ENCODE data around the gene ABCF2. TPM values are rescaled to one million over a fixed set of nuclear protein-coding genes. Genes with fewer than 3 reads are reported as not detected.

Gene ABCF2
- polyA plus RNA-seq, 1 of the 3 experiments (the other 2 are of a cell fraction): 75.4 TPM

- TF ChIP-seq REST (IDR thresholded peaks at IDR 0.05; ENCODE audit: low read depth, low read length) (no peak), SMC3 (IDR thresholded peaks at IDR 0.05; ENCODE audit: low read depth, low read length) (peak; percentile 61), GATA2 (CRISPR knock-in tag; IDR thresholded peaks at IDR 0.05) (peak; percentile 41; the same call in 1 of the 2 replicates), TAF1 (IDR thresholded peaks at IDR 0.05; ENCODE audit: borderline replicate concordance, low read depth, low read length) (no peak), SIN3A (IDR thresholded peaks at IDR 0.05; ENCODE audit: borderline replicate concordance, low read depth, low read length) (no peak), RAD21 (IDR thresholded peaks at IDR 0.05; ENCODE audit: low read length) (peak; percentile 77), POLR2AphosphoS5 (IDR thresholded peaks at IDR 0.05; ENCODE audit: low read depth, low read length) (0 out of 2 replicates have a peak, but pooled peaks have one; percentile 16), MXI1 (IDR thresholded peaks at IDR 0.05; ENCODE audit: low read depth, low read length) (0 out of 2 replicates have a peak, but pooled peaks have one; percentile 38), RCOR1 (IDR thresholded peaks at IDR 0.05; ENCODE audit: low read length) (peak; percentile 95), USF2 (IDR thresholded peaks at IDR 0.05; ENCODE audit: borderline replicate concordance, low read depth, low read length) (no peak)
Observed at GRCh38 chr7:151244196-151244840, 17.3 kb upstream of the ABCF2 start (continued).

- H3K27me3 ChIP-seq (ENCODE audit: insufficient read depth): no peaks in the 10 kb centered on the region
- H3K9me3 ChIP-seq: no peaks in the 10 kb centered on the region
- ChIA-PET POLR2A (interaction anchor here (0.8 to 3.7 kb wide), 4 partner anchors 9 to 31 kb away, joined by 3 to 20 read pairs (median 13); partner anchors contain the start of genes ABCF2 and CHPF2), CTCF (interaction anchor here (0.6 to 6.2 kb wide), 62 partner anchors 9 to 390 kb away, joined by 3 to 122 read pairs (median 7); partner anchors contain the start of genes ABCF2, ASB10, CHPF2 and GBX1)
- peaks cover 31 to 39% of the 10 kb centered on the region in 2 experiments for H3K4me1 ChIP-seq (ENCODE audit: control insufficient read depth in 1 of 2, insufficient read depth in 2 of 2, low read depth in 1 of 2, low read length in 1 of 2)
- H3K9me2 ChIP-seq: no peaks in the 10 kb centered on the region
- H3K4me2 ChIP-seq: no peak overlapping the region
- no peak overlapping the region for H3K9ac ChIP-seq
- H3F3A ChIP-seq (replicated peaks; ENCODE audit: insufficient read depth): peaks cover 39% of the 10 kb centered on the region
- 78% methylated on average over 17 of the region's 17 CpGs for WGBS (ENCODE audit: low lambda C conversion rate)
- H4K20me1 ChIP-seq (ENCODE audit: insufficient read depth): peaks cover 31% of the 10 kb centered on the region
- no peak for DNase-seq
- TF ChIP-seq MXI1 (IDR thresholded peaks at IDR 0.05; ENCODE audit: low read depth, low read length) (no peak), FOXM1 (IDR thresholded peaks at IDR 0.05; ENCODE audit: low read depth) (no peak), ELF1 (IDR thresholded peaks at IDR 0.05) (no peak), USF2 (IDR thresholded peaks at IDR 0.05; ENCODE audit: borderline replicate concordance, low read depth, low read length) (no peak), GATA2 (CRISPR knock-in tag; IDR thresholded peaks at IDR 0.05) (no peak), MAX (IDR thresholded peaks at IDR 0.05; ENCODE audit: low read depth) (no peak), ZBTB33 (IDR thresholded peaks at IDR 0.05; ENCODE audit: borderline replicate concordance, low read depth) (no peak), RFX5 (IDR thresholded peaks at IDR 0.05; ENCODE audit: low read length) (no peak), TAF1 (IDR thresholded peaks at IDR 0.05; ENCODE audit: borderline replicate concordance, low read depth, low read length) (no peak), GABPA (IDR thresholded peaks at IDR 0.05; ENCODE audit: low read depth) (no peak), YY1 (IDR thresholded peaks at IDR 0.05; ENCODE audit: low read depth) (no peak), TCF12 (IDR thresholded peaks at IDR 0.05) (no peak)
- no peak overlapping the region for H3K4me3 ChIP-seq (ENCODE audit: low read depth in 2 of 2, low read length in 1 of 2)
- H3K79me2 ChIP-seq (ENCODE audit: insufficient read depth): peaks cover 34% of the 10 kb centered on the region
- H3K27ac ChIP-seq (ENCODE audit: low read depth in 2 of 2, low read length in 1 of 2): no peak overlapping the region
- H3K36me3 ChIP-seq (replicated peaks in 1 of 2; ENCODE audit: control insufficient read depth in 1 of 2, insufficient read depth in 2 of 2, low read length in 1 of 2): peaks cover 10 to 44% of the 10 kb centered on the region in 2 experiments
- no peak overlapping the region for H2AFZ ChIP-seq (ENCODE audit: low read depth)
Observed at GRCh38 chr7:151243408-151244195, 16.6 kb upstream of the ABCF2 start.

Measured in SK-N-SH (cell line).